IMR-90 (cell line): ENCODE measurements around the gene PARD3. TPM values are rescaled to one million over a fixed set of nuclear protein-coding genes. Genes with fewer than 3 reads are reported as not detected.

Experiments
- ATAC-seq: fragments of 200-7000 bp; cut with Tn5 transposase; 2 replicates; pipeline ENCODE4 v1.9.1; 2020; ENCODE audit warnings: low read depth, mild to moderate bottlenecking, moderate library complexity
- BruUV-seq: library from RNA; stranded (reverse); fragments of 400-500 nt; replicated peaks from 2 replicates; lab custom pipeline; 2021; lab: Mats Ljungman, UMichigan
- CTCF ChIA-PET: fragments of 300-600 bp; formaldehyde crosslinking; extraction: SDS; loops from one replicate; lab custom pipeline; 2021; ENCODE audit warnings: antibody characterized with exemption; lab: Yijun Ruan, JAX
- POLR2A ChIA-PET: fragments of 300-600 bp; sonication (Branson Sonifier 250); formaldehyde crosslinking; loops from one replicate; lab custom pipeline; 2022; ENCODE audit warnings: antibody characterized with exemption; ENCODE audit not compliant: unreplicated experiment; lab: Charles Lee
- DNase-seq: peaks from one replicate; pipeline ENCODE4 v3.0.0; 2013
- H2AFZ ChIP-seq: replicated peaks from 2 replicates; pipeline ENCODE3; 2013; ENCODE audit warnings: low read length, mild to moderate bottlenecking; ENCODE audit not compliant: poor library complexity
- H2AK5ac ChIP-seq: 2 replicates; pipeline ENCODE4 v1.6.1; 2013; ENCODE audit warnings: low read depth, low read length, inconsistent platforms
- H2AK9ac ChIP-seq: replicated peaks from 2 replicates; pipeline ENCODE3; 2013; ENCODE audit warnings: mild to moderate bottlenecking, low read depth, low read length, moderate library complexity; ENCODE audit not compliant: poor library complexity
- H2BK120ac ChIP-seq: 2 replicates; pipeline ENCODE4 v1.6.1; 2013; ENCODE audit warnings: low read depth, low read length, inconsistent platforms
- H2BK15ac ChIP-seq: 3 replicates; pipeline ENCODE4 v1.6.1; 2013; ENCODE audit warnings: low read depth, low read length, inconsistent platforms
- H2BK20ac ChIP-seq: 2 replicates; pipeline ENCODE4 v1.6.1; 2013; ENCODE audit warnings: low read depth, mild to moderate bottlenecking, inconsistent platforms, low read length, moderate library complexity
- H2BK5ac ChIP-seq: 2 replicates; pipeline ENCODE4 v1.6.1; 2013; ENCODE audit warnings: mild to moderate bottlenecking, low read depth, low read length, inconsistent platforms; ENCODE audit not compliant: poor library complexity, severe bottlenecking
- H3K14ac ChIP-seq: replicated peaks from 2 replicates; pipeline ENCODE4 v1.6.1; 2013; ENCODE audit warnings: low read depth, low read length, inconsistent platforms
- H3K18ac ChIP-seq: 2 replicates; pipeline ENCODE4 v1.6.1; 2013; ENCODE audit warnings: low read depth, low read length, control low read depth
- H3K23ac ChIP-seq: 2 replicates; pipeline ENCODE4 v1.6.1; 2013; ENCODE audit warnings: low read depth, low read length, inconsistent platforms
- H3K27ac ChIP-seq: 2 replicates; pipeline ENCODE4 v1.5.1; 2013; ENCODE audit warnings: mild to moderate bottlenecking, control low read depth, low read length; ENCODE audit not compliant: insufficient read depth
- H3K27me3 ChIP-seq: 2 replicates; pipeline ENCODE4 v1.6.1; 2013; ENCODE audit warnings: low read length; ENCODE audit not compliant: control insufficient read depth, insufficient read depth
- H3K36me3 ChIP-seq: 2 replicates; pipeline ENCODE4 v1.6.1; 2013; ENCODE audit warnings: low read length, mixed read lengths; ENCODE audit not compliant: control insufficient read depth, insufficient read depth
- H3K4ac ChIP-seq: 2 replicates; pipeline ENCODE4 v1.6.1; 2013; ENCODE audit warnings: low read depth, low read length, inconsistent platforms
- H3K4me1 ChIP-seq: 2 replicates; pipeline ENCODE4 v1.6.1; 2013; ENCODE audit warnings: low read length, mixed read lengths; ENCODE audit not compliant: control insufficient read depth, insufficient read depth
- H3K4me2 ChIP-seq: 2 replicates; pipeline ENCODE4 v1.6.1; 2013; ENCODE audit warnings: low read depth, mild to moderate bottlenecking, control low read depth, low read length, moderate library complexity
- H3K4me3 ChIP-seq: 2 replicates; pipeline ENCODE4 v1.5.1; 2013; ENCODE audit warnings: low read depth, mild to moderate bottlenecking, control low read depth, low read length, moderate library complexity; ENCODE audit not compliant: insufficient read depth
- H3K56ac ChIP-seq: 2 replicates; pipeline ENCODE4 v1.6.1; 2013; ENCODE audit warnings: low read length, inconsistent platforms; ENCODE audit not compliant: insufficient read depth; ENCODE audit errors: extremely low read depth
- H3K79me1 ChIP-seq, 2 experiments: 2 replicates each; pipeline ENCODE4 v1.6.1; 2013; ENCODE audit warnings: low read length in 2 of 2, inconsistent platforms in 1 of 2, low read depth in 1 of 2
- H3K9ac ChIP-seq: 2 replicates; pipeline ENCODE4 v1.6.1; 2013; ENCODE audit warnings: low read depth, low read length, control low read depth
- H3K9me1 ChIP-seq: 2 replicates; pipeline ENCODE4 v1.6.1; 2013; ENCODE audit warnings: low read length, inconsistent platforms; ENCODE audit not compliant: insufficient read depth
- H3K9me3 ChIP-seq: 2 replicates; pipeline ENCODE4 v1.6.1; 2013; ENCODE audit warnings: low read length; ENCODE audit not compliant: control insufficient read depth, insufficient read depth
- H4K20me1 ChIP-seq: 2 replicates; pipeline ENCODE4 v1.6.1; 2013; ENCODE audit warnings: low read length, inconsistent platforms; ENCODE audit not compliant: insufficient read depth
- H4K5ac ChIP-seq: 2 replicates; pipeline ENCODE4 v1.6.1; 2013; ENCODE audit warnings: mild to moderate bottlenecking, low read depth, low read length, control low read depth
- H4K8ac ChIP-seq, 2 experiments: 2 replicates each; pipeline ENCODE4 v1.6.1; 2013; ENCODE audit warnings: low read depth in 2 of 2, low read length in 2 of 2, control low read depth in 1 of 2, inconsistent platforms in 1 of 2
- H4K91ac ChIP-seq: 2 replicates; pipeline ENCODE4 v1.6.1; 2013; ENCODE audit warnings: low read depth, low read length, inconsistent platforms; ENCODE audit not compliant: insufficient read depth
- CEBPB ChIP-seq: IDR thresholded peaks from 2 replicates; pipeline ENCODE4 v1.6.1; 2012; ENCODE audit warnings: low read depth, low read length, improper control_type of control experiment
- CHD1 ChIP-seq: IDR thresholded peaks from 2 replicates; pipeline ENCODE4 v1.6.1; 2012; ENCODE audit warnings: low read depth, low read length, improper control_type of control experiment
- MAZ ChIP-seq: IDR thresholded peaks from 2 replicates; pipeline ENCODE4 v1.6.1; 2012; ENCODE audit warnings: low read depth, mild to moderate bottlenecking, low read length, improper control_type of control experiment, moderate library complexity, borderline replicate concordance
- MXI1 ChIP-seq: IDR thresholded peaks from 2 replicates; pipeline ENCODE4 v1.6.1; 2012; ENCODE audit warnings: low read depth, mild to moderate bottlenecking, low read length, moderate library complexity, borderline replicate concordance
- NFE2L2 ChIP-seq: fragments of 150-350 bp; IDR thresholded peaks from 2 replicates; pipeline ENCODE4 v1.6.1; 2016; ENCODE audit warnings: low read depth, mild to moderate bottlenecking, low read length
- RAD21 ChIP-seq: IDR thresholded peaks from 2 replicates; pipeline ENCODE4 v1.6.1; 2012; ENCODE audit warnings: low read length, improper control_type of control experiment
- SMC3 ChIP-seq: fragments of 150-350 bp; IDR thresholded peaks from 2 replicates; pipeline ENCODE4 v1.6.1; 2016; ENCODE audit warnings: low read depth, mild to moderate bottlenecking, antibody characterized with exemption, low read length, moderate library complexity
- USF2 ChIP-seq: fragments of 150-350 bp; IDR thresholded peaks from 2 replicates; pipeline ENCODE4 v1.6.1; 2017; ENCODE audit warnings: mild to moderate bottlenecking, antibody characterized with exemption, low read length, low read depth
- WGBS, 2 experiments: methylation state at CpG; one replicate each; pipeline versions ENCODE4 v1.1.5 to v1.1.7; 2013; ENCODE audit warnings: missing lambda C conversion rate in 2 of 2; ENCODE audit not compliant: insufficient read length in 1 of 2; ENCODE audit errors: extremely low coverage in 2 of 2; 5-methylcytosine and 5-hydroxymethylcytosine counted together
- dilution Hi-C: fragments of 300-500 bp; cut with HindIII; formaldehyde crosslinking; loops from one replicate; pipeline ENCODE4 v1.14.3; 2018; ENCODE audit warnings: low sequenced_read_pairs; ENCODE audit not compliant: unreplicated experiment
- in situ Hi-C: fragments of 300-500 bp; cut with MboI; formaldehyde crosslinking; loops from 3 replicates; pipeline ENCODE4 v1.14.3; 2019; ENCODE audit warnings: low sequenced_read_pairs, inconsistent platforms, mixed read lengths
- intact Hi-C: fragments of 100-400 bp; cut with micrococcal nuclease; formaldehyde crosslinking; loops from 2 replicates; pipeline ENCODE4 v1.10.0; 2022
- polyA plus RNA-seq, 3 experiments: library from polyadenylated mRNA; depleted of rRNA; stranded (reverse); fragments of >200 nt; gene quantifications; 2 replicates each; pipeline ENCODE4 v1.2.3, GENCODE V29; 2012; ENCODE audit warnings: low replicate concordance in 1 of 3
- total RNA-seq: library from RNA; depleted of rRNA; stranded (reverse); fragments of >200 nt; gene quantifications from 2 replicates; pipeline ENCODE4 v1.2.3, GENCODE V29; 2012

The PARD3 gene
- total and polyA plus RNA-seq, 2 of the 4 experiments (the other 2 are of a cell fraction): 14.6 to 37.5 TPM

GRCh38 chr10:34470307-34470706 lies 344.8 kb downstream of the PARD3 start:
- H3K56ac ChIP-seq: no peak overlapping the region
- H3K9ac ChIP-seq: no peak overlapping the region
- dilution Hi-C loops: no loop called here

More at GRCh38 chr10:34470307-34470706, 344.8 kb downstream of the PARD3 start:
- no peaks in the 10 kb centered on the region for H4K20me1 ChIP-seq
- TF ChIP-seq SMC3: no peak
- TF ChIP-seq CHD1: no peak
- no peak for TF ChIP-seq MXI1
- TF ChIP-seq RAD21: no peak
- no peak for TF ChIP-seq NFE2L2
- TF ChIP-seq MAZ: no peak
- no peak for TF ChIP-seq CEBPB
- no peak for TF ChIP-seq USF2
- ATAC-seq (no peak), DNase-seq (no peak)
- H3K14ac ChIP-seq: no peak overlapping the region
- no peak overlapping the region for H3K23ac ChIP-seq
- H4K8ac ChIP-seq: no peak overlapping the region
- H2BK15ac ChIP-seq: no peak overlapping the region
- no peak overlapping the region for H2BK120ac ChIP-seq
- in situ Hi-C loops (no loop called here), intact Hi-C loops (no loop called here)
- no peaks in the 10 kb centered on the region; a peak in 1 of 4 replicates for H3K79me1 ChIP-seq
- H3K18ac ChIP-seq: no peak overlapping the region
- no peak overlapping the region for H2BK5ac ChIP-seq
- no peak overlapping the region for H4K5ac ChIP-seq
- no peak overlapping the region for H3K4ac ChIP-seq
- no peak overlapping the region for H2AK9ac ChIP-seq
- BruUV-seq: no TSS peak
- CTCF ChIA-PET: no interaction called here
- 0 out of 2 replicates have a peak, but pooled peaks cover 3% of the 10 kb centered on the region for H3K9me1 ChIP-seq
- no peak overlapping the region for H2AK5ac ChIP-seq
- no peak overlapping the region for H4K91ac ChIP-seq
- peaks cover 3% of the 10 kb centered on the region; the same call in 1 of the 2 replicates for H3K4me1 ChIP-seq
- WGBS, 2 experiments: no CpG with 5 or more reads among the region's 5 CpGs
- H3K9me3 ChIP-seq: no peaks in the 10 kb centered on the region
- no peak overlapping the region for H3K4me3 ChIP-seq
- no peaks in the 10 kb centered on the region for H3K27me3 ChIP-seq
- H2AFZ ChIP-seq: no peak overlapping the region
- no peak overlapping the region for H2BK20ac ChIP-seq
- H3K36me3 ChIP-seq: peaks cover 4% of the 10 kb centered on the region; the same call in 1 of the 2 replicates
- H3K27ac ChIP-seq: no peak overlapping the region
- H3K4me2 ChIP-seq: no peak overlapping the region
- POLR2A ChIA-PET: no interaction called here
